Cardiac fibroblast (primary cell): ENCODE data around the gene SBF1.

Experiments used
- DNase-seq, 2 donors: peaks; one replicate each; pipeline versions ENCODE4 v3.0.0 to v3.0.0-alpha.2; 2010; ENCODE audit warnings: low read depth in 2 of 2
- H3K4me3 ChIP-seq, 2 donors: replicated peaks in 1 of 2; 1 replicate in 1 of 2; 2 replicates in 1 of 2; pipeline ENCODE4 v1.5.1; 2011; ENCODE audit warnings: low read depth in 2 of 2, low read length in 2 of 2, mild to moderate bottlenecking in 2 of 2, moderate library complexity in 1 of 2
- CTCF ChIP-seq: IDR thresholded peaks from one replicate; pipeline ENCODE4 v1.5.1; 2011; ENCODE audit warnings: low read depth, mild to moderate bottlenecking, low read length, inconsistent platforms

SBF1 gene

GRCh38 chr22:50500452-50500851 lies 25.6 kb upstream of the SBF1 start:
- H3K4me3 ChIP-seq: no peak overlapping the region
- TF ChIP-seq CTCF: no peak
- no peak for DNase-seq

GRCh38 chr22:50498322-50498890 lies 23.6 kb upstream of the SBF1 start:
- TF ChIP-seq CTCF: peak; percentile 85
- peak; percentile 70 to 71 for DNase-seq
- H3K4me3 ChIP-seq: no peak overlapping the region

- no peak overlapping the region for H3K4me3 ChIP-seq
- TF ChIP-seq CTCF: no peak
- DNase-seq: no peak
Observed at GRCh38 chr22:50497093-50497492, 22.3 kb upstream of the SBF1 start.

- DNase-seq: no peak
- TF ChIP-seq CTCF: no peak
- H3K4me3 ChIP-seq: no peak overlapping the region
Observed at GRCh38 chr22:50490531-50491308, 15.9 kb upstream of the SBF1 start.

GRCh38 chr22:50489363-50490243 lies 14.8 kb upstream of the SBF1 start:
- TF ChIP-seq CTCF: no peak
- no peak overlapping the region for H3K4me3 ChIP-seq
- DNase-seq: no peak

- H3K4me3 ChIP-seq: no peak overlapping the region
- no peak for DNase-seq
- TF ChIP-seq CTCF: no peak
Observed at GRCh38 chr22:50488886-50489285, 14.1 kb upstream of the SBF1 start.
